Measurements from ENCODE around the gene LMAN2.
"Not testable (repeated sequence)": the region's sequence is repeated elsewhere in the genome, so short reads cannot be mapped to it uniquely, and the experiment has no call there.

LMAN2 gene

GRCh38 chr5:177364159-177364962 is 12.9 kb upstream of the LMAN2 start:
- DNase-seq = no peak

GRCh38 chr5:177363565-177363964 is 12.1 kb upstream of the LMAN2 start:
- no peak for DNase-seq

- peak; percentile 72 to 81 for DNase-seq
Observed at GRCh38 chr5:177362610-177363507, 11.4 kb upstream of the LMAN2 start.

DNA sequence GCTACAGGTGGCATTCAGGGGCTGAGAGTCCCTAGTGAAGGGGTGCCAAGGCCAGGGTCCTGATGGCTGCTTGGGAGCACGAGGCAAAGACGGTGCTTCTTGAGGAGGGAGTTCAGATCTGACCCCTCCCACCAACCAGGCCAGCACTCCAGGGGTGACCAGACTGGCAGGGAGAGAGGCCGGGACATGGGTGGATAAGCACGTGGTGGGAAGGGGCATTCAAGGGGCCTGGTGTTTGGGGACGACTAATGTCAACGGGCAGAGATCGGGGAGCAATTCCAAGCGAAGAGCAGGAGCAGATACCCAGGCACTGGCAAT is 10.8 kb upstream of the LMAN2 start:
- no peak for DNase-seq

GRCh38 chr5:177361418-177362291 is 10.2 kb upstream of the LMAN2 start:
- no peak for DNase-seq

DNA sequence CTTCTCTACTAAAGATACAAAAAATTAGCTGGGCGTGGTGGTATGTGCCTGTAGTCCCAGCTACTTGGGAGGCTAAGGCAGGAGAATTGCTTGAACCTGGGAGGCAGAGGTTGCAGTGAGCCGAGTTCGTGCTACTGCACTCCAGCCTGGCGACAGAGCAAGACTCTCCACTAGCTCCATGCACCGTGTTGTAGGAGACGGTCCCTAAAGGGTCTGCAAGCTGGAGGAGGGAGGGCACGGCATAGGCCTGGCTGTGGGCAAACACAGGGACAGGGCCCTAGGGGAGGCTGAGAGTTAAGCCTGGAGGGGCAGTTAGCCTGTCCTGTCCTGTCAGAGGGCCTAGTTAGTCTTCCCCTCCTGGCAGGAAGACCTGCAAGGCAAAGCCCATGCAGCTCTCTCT is 9.3 kb upstream of the LMAN2 start:
- DNase-seq = not testable (repeated sequence)

GRCh38 chr5:177359860-177360259 is 8.4 kb upstream of the LMAN2 start:
- DNase-seq = no peak

DNA sequence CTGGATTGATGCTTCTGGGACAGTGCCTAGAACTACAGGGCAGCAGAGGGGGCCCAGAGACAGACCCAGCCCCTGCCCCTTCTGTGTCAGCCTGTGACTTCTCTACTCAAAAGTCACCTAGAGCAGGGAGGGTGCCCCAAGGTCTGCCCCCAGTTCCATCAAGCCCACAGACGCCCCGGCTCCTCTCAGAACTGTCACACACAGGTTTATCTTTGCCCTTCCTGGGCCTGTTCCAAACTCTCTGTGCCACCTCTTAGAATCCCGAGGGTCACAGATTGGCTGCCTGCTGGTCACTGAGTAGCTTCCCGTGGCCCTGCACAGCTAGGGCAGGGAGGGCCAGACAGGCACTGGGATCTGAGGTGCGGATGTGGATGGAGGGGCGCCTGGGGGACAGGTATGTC is 8.0 kb upstream of the LMAN2 start:
- no peak for DNase-seq

- DNase-seq = no peak
Observed at GRCh38 chr5:177358370-177358819, 6.9 kb upstream of the LMAN2 start.

- peak; percentile 43 to 67 for DNase-seq
Observed at GRCh38 chr5:177357459-177358351, 6.2 kb upstream of the LMAN2 start, which contains the start of gene RGS14. Gene RGS14, plus strand, starts transcription at chr5:177357924. Its CDS starts 101 bp downstream, at chr5:177358025.

GRCh38 chr5:177357146-177357458 is 5.6 kb upstream of the LMAN2 start:
- no peak for DNase-seq

- no peak for DNase-seq
Observed at GRCh38 chr5:177356746-177357145, 5.3 kb upstream of the LMAN2 start.

GRCh38 chr5:177355868-177356168 is 4.3 kb upstream of the LMAN2 start:
- DNase-seq = no peak

DNA sequence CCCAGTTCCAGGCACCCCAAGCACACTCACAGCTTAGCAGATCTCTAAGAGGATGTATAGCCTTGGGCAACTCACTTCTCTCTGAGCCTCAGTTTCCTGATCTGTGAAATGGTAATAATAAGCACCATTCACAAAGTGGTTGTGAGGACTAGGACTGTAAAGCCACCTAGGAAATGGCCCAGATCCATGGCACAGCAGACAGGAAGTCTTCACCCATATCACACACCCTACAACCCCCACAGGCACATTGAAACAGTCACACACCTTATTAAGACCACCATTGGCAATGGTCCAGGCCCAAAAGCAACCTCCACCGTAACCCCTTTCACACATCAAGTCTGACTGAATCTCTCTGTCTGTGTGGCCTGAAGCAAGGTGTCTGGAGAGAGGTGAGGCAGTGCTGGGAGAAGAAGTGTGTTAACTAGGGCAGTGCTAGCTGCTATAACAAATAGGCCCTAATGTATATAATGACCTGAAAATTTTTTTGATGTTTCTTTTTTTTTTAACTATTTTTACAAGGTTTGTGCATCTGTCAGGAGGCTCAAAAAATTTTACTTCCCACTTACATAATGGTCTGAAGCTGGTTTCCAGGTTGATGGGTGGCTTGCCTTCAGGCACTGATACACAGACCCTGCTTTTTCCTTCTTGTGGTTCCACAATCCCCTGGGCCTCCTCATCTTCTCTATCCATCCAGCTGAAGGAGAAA is 3.8 kb upstream of the LMAN2 start:
- DNase-seq = no peak

DNA sequence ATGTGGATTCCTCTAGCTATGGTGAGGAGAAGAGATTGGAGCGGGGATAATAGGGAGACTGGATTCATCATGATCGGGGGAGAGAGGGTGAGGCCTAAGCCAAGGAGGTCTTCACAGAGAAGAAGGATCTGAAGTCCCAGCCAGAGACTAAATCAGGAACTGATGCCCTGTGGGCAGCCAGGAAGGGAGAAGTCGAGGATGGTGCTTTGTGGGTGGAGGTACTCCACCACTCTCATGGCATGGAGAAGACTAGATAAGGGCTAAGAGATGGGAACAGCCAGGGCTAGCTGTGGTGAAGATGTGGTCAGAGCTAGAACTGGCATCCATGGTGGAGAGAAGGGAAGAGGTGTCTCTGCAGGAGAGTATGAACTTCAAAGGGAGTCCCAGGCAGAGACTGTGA is 3.2 kb upstream of the LMAN2 start:
- no peak for DNase-seq

GRCh38 chr5:177354256-177354655 is 2.8 kb upstream of the LMAN2 start:
- no peak for DNase-seq

GRCh38 chr5:177353093-177353492 is 1.6 kb upstream of the LMAN2 start:
- DNase-seq = no peak

- no peak for DNase-seq
Observed at GRCh38 chr5:177350776-177351391, 584 bp downstream of the LMAN2 start.

DNA sequence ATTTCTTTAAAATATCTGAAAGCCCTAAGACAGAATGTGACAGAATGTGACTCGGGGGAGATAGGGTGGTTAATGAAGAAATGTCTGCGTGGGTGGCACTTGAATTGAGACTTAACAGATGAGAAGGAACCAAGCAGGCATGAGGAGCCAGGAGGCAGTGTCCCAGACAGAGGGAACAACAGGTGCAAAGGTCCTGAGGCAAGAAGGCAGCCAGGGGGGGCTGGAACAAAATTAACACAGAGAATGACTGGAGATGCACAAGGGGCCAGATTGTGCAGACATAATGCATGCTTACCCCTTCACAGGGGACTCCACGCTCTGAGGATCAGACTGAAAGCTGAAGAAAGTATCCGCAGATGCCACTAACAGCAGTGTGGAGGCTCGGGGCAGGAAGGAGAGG is 1.7 kb downstream of the LMAN2 start:
- DNase-seq = no peak

DNA sequence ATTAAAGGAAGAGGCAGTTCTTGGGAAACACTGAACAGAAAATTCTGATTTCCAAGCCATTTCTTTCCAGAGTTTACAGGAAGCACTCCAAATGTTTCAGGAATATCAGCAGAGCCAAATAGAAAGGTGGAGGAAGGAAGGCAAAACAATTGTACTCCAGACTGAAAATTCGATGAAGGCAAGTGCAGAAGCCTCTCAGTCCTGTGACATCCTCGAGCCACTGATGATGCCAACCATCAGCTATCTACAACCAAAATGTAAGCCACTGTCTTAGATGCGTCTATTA is 2.2 kb downstream of the LMAN2 start:
- no peak for DNase-seq

DNA sequence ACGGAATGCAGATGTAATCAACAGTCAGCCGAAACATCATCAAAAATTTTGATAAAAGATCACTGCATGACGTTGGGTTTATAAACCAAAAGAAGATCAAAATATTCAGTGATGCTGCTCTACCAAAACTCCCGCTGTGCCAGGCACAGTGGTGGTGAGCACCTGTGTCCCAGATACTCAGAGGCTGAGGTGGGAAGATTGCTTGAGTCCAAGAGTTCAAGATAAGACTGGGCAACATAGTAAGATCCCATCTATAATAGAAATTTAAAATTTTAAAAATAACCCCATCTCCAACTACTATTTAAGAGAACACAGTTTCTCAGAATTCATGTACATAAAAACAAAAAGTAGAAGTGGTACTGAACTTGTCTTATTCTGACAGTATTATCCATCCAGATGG is 3.8 kb downstream of the LMAN2 start:
- no peak for DNase-seq

Measured in stimulated activated CD4-positive, alpha-beta T cell treated with anti-CD3 and anti-CD28 coated beads, Interleukin-4, amount 100 ng/mL, for 4 hours (primary cell).